ENCODE measurements around the gene TRIO.

Gene TRIO

GRCh38 chr5:14364096-14364495 lies 221.0 kb downstream of the TRIO start:
- Histone ChIP-seq H3K79me2 (ENCODE audit: control insufficient read depth, low read length) (no peaks in the 10 kb centered on the region), H3K4me2 (ENCODE audit: low read length) (peak overlapping the region; percentile 17; the same call in 1 of the 2 replicates), H3K9me2 (replicated peaks; ENCODE audit: control insufficient read depth, low read length) (no peaks in the 10 kb centered on the region), H3K27me3 (ENCODE audit: control insufficient read depth, low read length) (no peaks in the 10 kb centered on the region), H3K36me3 (ENCODE audit: control insufficient read depth, low read length) (peaks cover 62% of the 10 kb centered on the region), H3K9me3 (ENCODE audit: control insufficient read depth, insufficient read depth, low read length) (no peaks in the 10 kb centered on the region), H3K27ac (ENCODE audit: low read depth, low read length) (no peak overlapping the region), H3F3A (ENCODE audit: control insufficient read depth, insufficient read depth) (no peaks in the 10 kb centered on the region), H4K20me1 (ENCODE audit: control insufficient read depth, insufficient read depth, low read depth, low read length) (no peaks in the 10 kb centered on the region), H3K4me1 (ENCODE audit: control insufficient read depth, low read length) (peaks cover 5% of the 10 kb centered on the region), H3K4me3 (ENCODE audit: low read length) (no peak overlapping the region)
- TF ChIP-seq CTCF (IDR thresholded peaks at IDR 0.05; ENCODE audit: low read depth, low read length, poor library complexity, severe bottlenecking) (no peak), EZH2phosphoT487 (IDR thresholded peaks at IDR 0.05; ENCODE audit: borderline replicate concordance, low read length) (no peak)

- Histone ChIP-seq H3K4me3 (ENCODE audit: low read length) (no peak overlapping the region), H3F3A (ENCODE audit: control insufficient read depth, insufficient read depth) (no peaks in the 10 kb centered on the region), H3K27ac (ENCODE audit: low read depth, low read length) (no peak overlapping the region), H3K9me3 (ENCODE audit: control insufficient read depth, insufficient read depth, low read length) (no peaks in the 10 kb centered on the region), H3K27me3 (ENCODE audit: control insufficient read depth, low read length) (no peaks in the 10 kb centered on the region), H3K4me1 (ENCODE audit: control insufficient read depth, low read length) (peaks cover 5% of the 10 kb centered on the region), H3K9me2 (replicated peaks; ENCODE audit: control insufficient read depth, low read length) (no peaks in the 10 kb centered on the region), H3K79me2 (ENCODE audit: control insufficient read depth, low read length) (no peaks in the 10 kb centered on the region), H3K4me2 (ENCODE audit: low read length) (peak overlapping the region; percentile 17; the same call in 1 of the 2 replicates), H3K36me3 (ENCODE audit: control insufficient read depth, low read length) (peaks cover 63% of the 10 kb centered on the region), H4K20me1 (ENCODE audit: control insufficient read depth, insufficient read depth, low read depth, low read length) (no peaks in the 10 kb centered on the region)
- TF ChIP-seq CTCF (IDR thresholded peaks at IDR 0.05; ENCODE audit: low read depth, low read length, poor library complexity, severe bottlenecking) (peak; percentile 95), EZH2phosphoT487 (IDR thresholded peaks at IDR 0.05; ENCODE audit: borderline replicate concordance, low read length) (no peak)
Observed at GRCh38 chr5:14364576-14365472, 221.7 kb downstream of the TRIO start.

- Histone ChIP-seq H3K4me3 (ENCODE audit: low read length) (no peak overlapping the region), H4K20me1 (ENCODE audit: control insufficient read depth, insufficient read depth, low read depth, low read length) (no peaks in the 10 kb centered on the region), H3K79me2 (ENCODE audit: control insufficient read depth, low read length) (no peaks in the 10 kb centered on the region), H3K27ac (ENCODE audit: low read depth, low read length) (no peak overlapping the region), H3K4me1 (ENCODE audit: control insufficient read depth, low read length) (peaks cover 5% of the 10 kb centered on the region), H3K27me3 (ENCODE audit: control insufficient read depth, low read length) (no peaks in the 10 kb centered on the region), H3K36me3 (ENCODE audit: control insufficient read depth, low read length) (peaks cover 66% of the 10 kb centered on the region), H3K4me2 (ENCODE audit: low read length) (no peak overlapping the region), H3K9me3 (ENCODE audit: control insufficient read depth, insufficient read depth, low read length) (no peaks in the 10 kb centered on the region), H3F3A (ENCODE audit: control insufficient read depth, insufficient read depth) (peaks cover 3% of the 10 kb centered on the region; the same call in 1 of the 2 replicates), H3K9me2 (replicated peaks; ENCODE audit: control insufficient read depth, low read length) (no peaks in the 10 kb centered on the region)
- no peak for TF ChIP-seq CTCF (IDR thresholded peaks at IDR 0.05; ENCODE audit: low read depth, low read length, poor library complexity, severe bottlenecking)
- no peak for TF ChIP-seq EZH2phosphoT487 (IDR thresholded peaks at IDR 0.05; ENCODE audit: borderline replicate concordance, low read length)
Observed at GRCh38 chr5:14365831-14366430, 222.8 kb downstream of the TRIO start.
